ENCODE measurements around the gene ABLIM1.

DNA sequence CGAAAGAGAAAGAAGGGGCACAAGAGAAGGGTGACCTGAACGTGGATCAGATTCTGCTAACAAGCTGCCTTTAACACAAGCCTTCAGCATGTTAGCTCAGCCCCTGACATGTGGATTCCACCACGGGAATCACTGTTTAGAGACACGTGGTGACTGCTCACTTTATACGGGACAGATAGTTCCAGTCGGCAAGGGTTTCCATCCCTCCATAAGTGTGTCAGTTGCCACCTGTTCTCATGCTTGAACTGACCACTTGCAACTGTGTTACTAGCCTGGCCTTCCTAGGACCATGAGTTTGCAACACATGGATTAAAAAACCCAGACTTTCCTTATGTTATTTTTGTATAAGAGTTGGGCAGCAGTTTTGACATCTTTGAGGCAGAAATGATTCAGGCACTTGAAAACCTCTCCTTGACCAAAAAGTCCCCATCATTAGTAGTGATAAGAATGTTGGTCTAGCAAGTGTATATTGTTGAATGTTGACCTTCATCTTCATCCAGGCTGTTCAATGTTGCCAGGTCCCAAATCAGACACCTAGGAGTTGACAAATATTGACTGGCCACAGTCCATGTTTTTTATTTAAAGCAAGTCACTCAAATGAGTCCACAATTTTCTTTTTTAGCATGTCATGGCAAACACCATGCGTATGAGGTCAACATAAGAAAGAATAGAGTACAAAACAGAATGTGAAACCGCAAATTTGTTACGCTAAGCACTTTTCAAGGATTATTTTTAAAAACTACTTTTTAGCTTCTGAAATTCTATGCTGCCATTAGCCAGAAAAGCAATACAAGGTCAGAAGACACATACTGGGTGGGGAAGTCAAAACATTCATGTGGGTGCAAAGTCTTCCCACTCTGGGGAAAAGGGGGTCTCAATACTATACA lies 101.6 kb downstream of the ABLIM1 start:
- TF ChIP-seq, protein P1, sequence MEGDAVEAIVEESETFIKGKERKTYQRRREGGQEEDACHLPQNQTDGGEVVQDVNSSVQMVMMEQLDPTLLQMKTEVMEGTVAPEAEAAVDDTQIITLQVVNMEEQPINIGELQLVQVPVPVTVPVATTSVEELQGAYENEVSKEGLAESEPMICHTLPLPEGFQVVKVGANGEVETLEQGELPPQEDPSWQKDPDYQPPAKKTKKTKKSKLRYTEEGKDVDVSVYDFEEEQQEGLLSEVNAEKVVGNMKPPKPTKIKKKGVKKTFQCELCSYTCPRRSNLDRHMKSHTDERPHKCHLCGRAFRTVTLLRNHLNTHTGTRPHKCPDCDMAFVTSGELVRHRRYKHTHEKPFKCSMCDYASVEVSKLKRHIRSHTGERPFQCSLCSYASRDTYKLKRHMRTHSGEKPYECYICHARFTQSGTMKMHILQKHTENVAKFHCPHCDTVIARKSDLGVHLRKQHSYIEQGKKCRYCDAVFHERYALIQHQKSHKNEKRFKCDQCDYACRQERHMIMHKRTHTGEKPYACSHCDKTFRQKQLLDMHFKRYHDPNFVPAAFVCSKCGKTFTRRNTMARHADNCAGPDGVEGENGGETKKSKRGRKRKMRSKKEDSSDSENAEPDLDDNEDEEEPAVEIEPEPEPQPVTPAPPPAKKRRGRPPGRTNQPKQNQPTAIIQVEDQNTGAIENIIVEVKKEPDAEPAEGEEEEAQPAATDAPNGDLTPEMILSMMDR (IDR thresholded peaks at IDR 0.05) = no peak
- TF ChIP-seq POLR2AphosphoS5 (IDR thresholded peaks at IDR 0.05) = no peak

All from transverse colon (tissue), 4 donors.